ENCODE measurements around the gene NIN. TPM values are rescaled to one million over a fixed set of nuclear protein-coding genes. Genes with fewer than 3 reads are reported as not detected.

Gene NIN
- total RNA-seq, 1 donor from 2014 or later, result 21.0 TPM

DNA sequence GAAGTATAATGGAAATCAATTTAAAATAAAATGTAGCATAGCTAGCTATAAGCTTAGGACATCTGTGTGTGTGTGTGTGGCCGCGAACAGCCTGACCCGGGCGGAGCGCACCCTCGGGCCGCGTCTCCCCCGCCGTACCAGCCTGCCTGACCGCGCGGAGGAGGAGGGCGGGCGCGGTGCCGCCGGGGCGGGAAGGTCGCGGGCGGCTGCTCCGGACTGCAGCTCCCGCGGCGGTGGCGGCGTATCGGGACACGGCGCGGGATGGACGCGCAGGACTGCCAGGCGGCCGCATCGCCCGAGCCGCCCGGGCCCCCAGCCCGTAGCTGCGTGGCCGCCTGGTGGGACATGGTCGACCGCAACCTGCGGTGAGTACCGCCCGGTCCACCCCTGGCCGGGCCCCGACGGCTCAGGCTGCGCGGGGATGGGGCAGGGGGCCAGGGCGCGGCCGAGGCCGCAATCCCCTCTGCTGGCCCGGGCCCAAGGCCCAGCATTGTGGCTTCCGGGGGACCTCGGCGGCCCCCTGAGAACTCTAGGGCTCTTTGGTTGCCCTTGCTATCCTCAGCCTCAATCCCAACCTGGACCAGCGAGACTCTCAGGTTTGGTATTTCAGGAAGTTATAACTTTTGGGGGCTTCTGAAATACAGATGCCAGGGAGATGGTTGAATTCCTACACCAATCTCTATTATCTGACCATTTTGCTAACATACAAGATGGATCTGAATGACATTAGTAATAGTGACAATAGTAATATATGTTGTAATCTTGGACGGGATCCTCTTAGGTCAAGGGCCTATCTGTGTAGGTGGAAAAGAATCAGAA, 41.2 kb upstream of the NIN start, which contains the start of gene ABHD12B:
ABHD12B (plus strand) TSS at position 140 of the 819 bp plus-strand sequence; CDS start at position 262, 122 bp downstream.
- TF ChIP-seq CTCF (IDR thresholded peaks at IDR 0.05; ENCODE audit: unreplicated experiment), result no peak
- Mint-ChIP-seq H3K36me3 (ENCODE audit: insufficient read depth) (no peaks in the 10 kb centered on the region), H3K27me3 (peaks cover 74% of the 10 kb centered on the region), H3K9me3 (ENCODE audit: low read depth) (no peaks in the 10 kb centered on the region), H3K4me1 (ENCODE audit: low read depth) (peaks cover 9% of the 10 kb centered on the region), H3K4me3 (ENCODE audit: low read depth) (peak within 1 kb of the TSS; percentile 4), H3K27ac (no peak within 1 kb of the TSS)
- DNase-seq (ENCODE audit: low spot score, unreplicated experiment), result peak; percentile 18

DNA sequence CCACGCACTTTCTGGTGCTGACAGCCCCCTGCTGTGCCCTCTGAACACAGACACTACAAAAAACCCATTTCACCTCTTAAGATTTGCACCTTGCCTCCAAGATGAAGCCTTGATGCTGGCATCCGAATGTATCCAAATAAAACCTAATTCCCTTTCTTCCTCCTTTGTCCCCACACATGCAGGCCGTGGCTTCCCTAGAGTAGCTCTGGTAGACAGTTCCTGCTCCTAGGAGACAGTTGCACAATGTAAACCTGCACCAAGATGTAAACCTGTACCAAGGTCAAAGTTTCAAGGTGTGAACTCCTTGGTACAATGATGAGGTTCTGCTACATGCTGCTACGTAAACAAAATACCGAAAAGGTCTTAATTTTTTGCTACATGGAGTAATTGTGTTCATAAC, 40.3 kb upstream of the NIN start:
- H3K9me3 Mint-ChIP-seq (ENCODE audit: low read depth), result no peaks in the 10 kb centered on the region
- no peak for TF ChIP-seq CTCF (IDR thresholded peaks at IDR 0.05; ENCODE audit: unreplicated experiment)
- DNase-seq (ENCODE audit: low spot score, unreplicated experiment), result no peak
- peaks cover 10% of the 10 kb centered on the region for H3K4me1 Mint-ChIP-seq (ENCODE audit: low read depth)
- H3K27me3 Mint-ChIP-seq, result peaks cover 68% of the 10 kb centered on the region
- peak overlapping the region; percentile 4 for H3K4me3 Mint-ChIP-seq (ENCODE audit: low read depth)
- H3K27ac Mint-ChIP-seq, result no peak overlapping the region
- H3K36me3 Mint-ChIP-seq (ENCODE audit: insufficient read depth), result no peaks in the 10 kb centered on the region

DNA sequence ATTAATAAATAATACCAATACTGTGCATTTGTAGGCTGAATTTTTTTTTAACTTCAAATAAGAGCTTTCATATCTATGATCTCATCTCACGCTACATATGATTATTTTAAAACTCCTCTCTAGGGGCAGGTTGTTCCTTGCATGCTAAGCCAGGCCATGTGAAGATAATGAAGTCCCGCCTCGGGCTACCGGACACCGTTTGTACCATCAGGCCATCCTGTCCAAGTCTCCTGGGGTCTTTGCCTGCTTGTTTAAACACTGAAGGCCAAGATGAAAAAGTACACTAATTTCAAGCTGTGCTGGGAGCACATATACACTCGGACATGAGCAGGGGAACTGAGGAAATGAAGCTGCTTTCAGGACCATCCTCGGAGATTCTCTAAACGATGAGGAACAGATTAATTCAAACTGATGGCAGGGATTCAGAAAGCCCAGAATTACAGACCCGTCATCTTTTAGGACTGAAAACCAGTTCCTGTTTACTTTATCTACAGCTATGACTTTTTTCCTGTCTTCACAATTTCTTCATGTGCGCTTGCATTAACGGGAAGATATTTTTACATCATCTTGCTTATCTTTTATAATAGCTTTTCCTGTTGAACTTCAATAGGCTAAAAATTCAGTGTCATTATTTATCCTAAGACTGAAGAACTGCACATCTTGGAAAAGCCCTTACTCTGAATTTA, 34.6 kb upstream of the NIN start:
- H3K27ac Mint-ChIP-seq, result no peak overlapping the region
- H3K4me1 Mint-ChIP-seq (ENCODE audit: low read depth), result peaks cover 6% of the 10 kb centered on the region
- TF ChIP-seq CTCF (IDR thresholded peaks at IDR 0.05; ENCODE audit: unreplicated experiment), result no peak
- H3K27me3 Mint-ChIP-seq, result peaks cover 48% of the 10 kb centered on the region
- no peak for DNase-seq (ENCODE audit: low spot score, unreplicated experiment)
- no peaks in the 10 kb centered on the region for H3K36me3 Mint-ChIP-seq (ENCODE audit: insufficient read depth)
- H3K4me3 Mint-ChIP-seq (ENCODE audit: low read depth), result no peak overlapping the region
- no peaks in the 10 kb centered on the region for H3K9me3 Mint-ChIP-seq (ENCODE audit: low read depth)

GRCh38 chr14:50864946-50865345, 34.0 kb upstream of the NIN start:
- Mint-ChIP-seq H3K4me3 (ENCODE audit: low read depth) (no peak overlapping the region), H3K9me3 (ENCODE audit: low read depth) (no peaks in the 10 kb centered on the region), H3K4me1 (ENCODE audit: low read depth) (peaks cover 12% of the 10 kb centered on the region), H3K27me3 (peaks cover 42% of the 10 kb centered on the region), H3K27ac (no peak overlapping the region), H3K36me3 (ENCODE audit: insufficient read depth) (no peaks in the 10 kb centered on the region)
- TF ChIP-seq CTCF (IDR thresholded peaks at IDR 0.05; ENCODE audit: unreplicated experiment), result no peak
- no peak for DNase-seq (ENCODE audit: low spot score, unreplicated experiment)

GRCh38 chr14:50864237-50864636, 33.3 kb upstream of the NIN start:
- H3K9me3 Mint-ChIP-seq (ENCODE audit: low read depth), result no peaks in the 10 kb centered on the region
- no peak overlapping the region for H3K27ac Mint-ChIP-seq
- peaks cover 14% of the 10 kb centered on the region for H3K4me1 Mint-ChIP-seq (ENCODE audit: low read depth)
- peaks cover 35% of the 10 kb centered on the region for H3K27me3 Mint-ChIP-seq
- DNase-seq (ENCODE audit: low spot score, unreplicated experiment), result no peak
- TF ChIP-seq CTCF (IDR thresholded peaks at IDR 0.05; ENCODE audit: unreplicated experiment), result no peak
- H3K36me3 Mint-ChIP-seq (ENCODE audit: insufficient read depth), result no peaks in the 10 kb centered on the region
- H3K4me3 Mint-ChIP-seq (ENCODE audit: low read depth), result no peak overlapping the region

All from progenitor cell of endocrine pancreas (in vitro differentiated cells).